GM12892 (cell line): ENCODE results near the gene VWA3B.

ENCODE experiments used
- DNase-seq: peaks from one replicate; pipeline ENCODE4 v3.0.0; 2011; ENCODE audit not compliant: insufficient read length
- FAIRE-seq: peaks from 2 replicates; lab custom pipeline; 2011; peaks lifted over from hg19 to GRCh38; lab: Jason Lieb, UNC
- POLR2A ChIP-seq: IDR thresholded peaks from 2 replicates; pipeline ENCODE4 v1.6.1; 2011; ENCODE audit warnings: low read depth, low read length, control low read depth
- POLR2AphosphoS5 ChIP-seq: IDR thresholded peaks from 2 replicates; pipeline ENCODE4 v1.6.1; 2011; ENCODE audit warnings: low read depth, low read length, control low read depth
- TAF1 ChIP-seq: IDR thresholded peaks from 2 replicates; pipeline ENCODE4 v1.6.1; 2011; ENCODE audit warnings: low read depth, mild to moderate bottlenecking, control low read depth, low read length, borderline replicate concordance

Gene VWA3B

DNA sequence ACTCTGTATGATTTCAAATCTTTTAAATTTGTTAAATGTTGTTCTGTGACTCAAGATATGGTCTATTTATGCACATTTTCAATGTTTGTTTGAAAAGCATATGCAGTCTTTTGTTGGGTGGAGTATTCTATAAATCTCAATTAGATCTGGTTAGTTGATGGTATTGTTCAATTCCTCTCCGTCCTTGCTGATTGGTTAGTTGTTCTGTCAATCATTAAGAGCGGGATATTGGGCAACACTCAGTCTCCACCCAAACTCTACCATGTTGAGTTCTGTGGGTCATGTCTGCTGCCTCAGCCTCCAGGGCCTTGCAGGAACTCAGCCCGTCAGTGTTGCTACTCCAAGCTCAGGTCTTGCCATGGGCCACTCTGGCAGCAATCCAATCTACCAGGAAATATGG lies 118.9 kb downstream of the VWA3B start:
- TF ChIP-seq TAF1 (no peak), POLR2A (no peak), POLR2AphosphoS5 (no peak)
- FAIRE-seq = no peak
- DNase-seq = no peak

DNA sequence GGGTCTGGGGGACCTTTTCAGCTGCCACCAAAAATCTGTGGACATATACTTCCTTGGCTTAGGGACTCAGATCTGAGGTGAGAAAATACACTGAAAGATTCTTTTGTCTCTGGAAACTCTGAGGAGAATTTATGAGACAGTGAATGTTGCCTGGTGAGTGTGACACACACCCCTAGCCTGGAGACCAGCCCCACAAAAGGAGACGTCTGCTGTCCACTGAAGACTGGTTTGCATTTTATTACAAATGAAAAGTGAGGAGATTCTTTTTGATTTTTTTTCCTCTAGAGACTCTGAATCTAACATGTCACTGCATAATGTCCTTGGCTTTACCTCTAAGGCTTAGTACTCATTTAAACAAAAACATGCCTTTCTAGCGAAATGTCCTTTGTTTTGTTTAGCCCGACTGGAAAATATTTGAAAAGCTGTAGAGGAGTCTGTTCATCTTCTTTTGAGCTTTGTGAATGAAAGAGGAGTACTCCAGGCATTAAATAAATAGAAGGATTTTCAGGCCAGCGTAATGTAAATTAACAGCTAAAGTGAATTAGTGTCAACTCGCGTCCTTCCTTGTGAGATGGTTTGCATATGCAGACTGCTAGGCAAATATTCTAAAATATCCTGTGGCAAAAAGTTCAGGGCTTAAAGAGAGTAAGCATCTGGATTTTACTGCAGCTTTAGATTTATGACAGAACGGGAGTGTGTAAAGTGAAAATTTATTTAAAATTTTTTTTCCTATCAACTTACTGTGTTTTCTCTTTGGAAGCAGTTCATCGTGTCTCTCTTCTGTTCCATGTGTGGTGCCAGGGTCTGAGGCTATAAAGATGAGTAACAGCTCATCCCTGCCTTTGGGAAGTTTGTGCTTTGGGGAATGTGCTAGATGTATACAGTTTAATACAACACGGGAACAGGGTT lies 125.4 kb downstream of the VWA3B start:
- TF ChIP-seq POLR2AphosphoS5 = no peak
- no peak for TF ChIP-seq TAF1
- no peak for TF ChIP-seq POLR2A
- FAIRE-seq (no peak), DNase-seq (no peak)

- no peak for TF ChIP-seq POLR2A
- no peak for TF ChIP-seq TAF1
- no peak for TF ChIP-seq POLR2AphosphoS5
- no peak for FAIRE-seq
Observed at GRCh38 chr2:98216616-98217015, 129.6 kb downstream of the VWA3B start.

DNA sequence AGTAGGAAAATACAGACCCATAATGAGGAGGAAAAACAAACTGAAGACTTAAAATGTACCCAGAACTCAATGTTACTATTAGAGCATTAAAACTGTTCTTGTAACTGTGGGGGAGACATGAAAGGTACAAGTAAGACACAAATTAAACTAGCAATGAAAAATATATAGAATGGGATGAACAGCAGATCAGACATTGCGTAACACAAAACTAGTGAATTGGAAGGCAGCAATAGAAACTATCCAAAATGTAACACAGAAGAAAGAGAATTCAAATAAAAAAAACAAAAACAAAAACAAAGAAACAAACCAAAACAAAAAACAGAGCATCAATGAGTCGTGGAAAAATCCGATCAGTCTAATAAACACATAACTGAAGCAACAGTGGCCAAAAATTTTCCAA lies 132.2 kb downstream of the VWA3B start:
- FAIRE-seq = no peak
- TF ChIP-seq TAF1 (no peak), POLR2AphosphoS5 (no peak), POLR2A (no peak)
- DNase-seq = no peak

More at GRCh38 chr2:98216616-98217015, 129.6 kb downstream of the VWA3B start:
- DNase-seq = no peak

GRCh38 chr2:98233941-98234340 lies 147.0 kb downstream of the VWA3B start:
- FAIRE-seq (no peak), DNase-seq (no peak)
- TF ChIP-seq POLR2A (no peak), POLR2AphosphoS5 (no peak), TAF1 (no peak)

- DNase-seq = no peak
- no peak for FAIRE-seq
- no peak for TF ChIP-seq TAF1
- TF ChIP-seq POLR2AphosphoS5 = no peak
- no peak for TF ChIP-seq POLR2A
Observed at GRCh38 chr2:98234776-98235175, 147.8 kb downstream of the VWA3B start.

DNA sequence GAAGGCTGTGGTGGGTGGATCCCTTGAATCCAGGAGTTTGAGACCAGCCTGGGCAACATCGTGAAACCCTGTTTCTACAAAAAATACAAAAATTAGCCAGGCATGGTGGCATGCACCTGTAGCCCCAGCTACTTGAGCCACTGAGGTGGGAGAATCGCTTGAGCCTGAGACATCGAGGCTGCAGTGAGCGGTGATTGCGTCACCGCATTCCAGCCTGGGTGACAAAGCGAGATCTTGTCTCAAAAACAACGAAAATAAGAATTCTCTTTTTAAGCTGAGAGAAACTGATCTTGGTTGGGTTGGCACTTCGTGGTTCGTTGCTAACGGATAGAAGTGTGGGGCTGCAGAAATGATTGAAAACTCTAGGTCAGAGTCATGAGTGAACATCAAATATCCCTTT lies 150.0 kb downstream of the VWA3B start:
- DNase-seq (no peak), FAIRE-seq (no peak)
- no peak for TF ChIP-seq POLR2AphosphoS5
- TF ChIP-seq TAF1 = no peak
- no peak for TF ChIP-seq POLR2A

- DNase-seq (no peak), FAIRE-seq (no peak)
- no peak for TF ChIP-seq POLR2AphosphoS5
- TF ChIP-seq POLR2A = no peak
- TF ChIP-seq TAF1 = no peak
Observed at GRCh38 chr2:98240786-98241398, 153.9 kb downstream of the VWA3B start.

DNA sequence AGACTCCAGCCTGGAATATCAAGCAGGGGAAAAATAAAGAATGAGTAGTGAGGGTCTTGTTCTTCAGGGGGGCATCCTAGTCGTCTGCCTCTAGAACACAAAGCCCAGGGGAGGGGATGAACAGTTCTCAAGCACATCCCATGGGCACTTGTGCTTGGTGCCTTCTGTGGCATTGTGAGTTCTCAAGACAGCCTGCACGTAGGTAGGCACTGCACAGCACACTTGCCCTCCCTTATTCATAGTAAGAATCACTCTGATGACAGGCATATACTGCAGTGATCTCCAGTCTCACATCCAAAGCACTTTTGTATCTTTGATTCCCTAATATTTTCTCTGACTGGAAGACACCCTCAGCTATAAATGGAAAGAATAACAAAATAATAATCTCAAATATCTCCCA lies 154.6 kb downstream of the VWA3B start:
- DNase-seq = no peak
- FAIRE-seq = no peak
- TF ChIP-seq POLR2AphosphoS5 (no peak), POLR2A (no peak), TAF1 (no peak)

DNA sequence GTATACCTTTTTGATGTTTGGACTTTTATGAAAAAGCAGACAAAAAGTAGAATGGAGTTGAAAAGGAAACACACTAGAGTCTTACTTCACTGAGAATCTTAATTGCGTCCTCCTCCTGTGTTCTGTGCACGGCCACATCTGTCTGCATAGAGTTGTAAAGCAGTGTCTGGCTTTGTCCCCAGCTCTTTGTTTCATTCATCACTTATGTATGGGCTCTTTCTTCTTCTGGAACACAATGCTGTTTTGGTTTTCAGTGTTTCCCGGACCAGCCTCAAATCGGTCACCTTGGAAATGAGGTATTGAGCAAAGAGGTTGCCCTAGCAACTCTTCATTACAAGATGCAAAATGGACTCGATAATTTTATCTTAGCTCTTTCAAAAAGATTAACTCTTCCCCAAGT lies 155.0 kb downstream of the VWA3B start:
- FAIRE-seq (no peak), DNase-seq (no peak)
- TF ChIP-seq TAF1 (no peak), POLR2A (no peak), POLR2AphosphoS5 (no peak)

DNA sequence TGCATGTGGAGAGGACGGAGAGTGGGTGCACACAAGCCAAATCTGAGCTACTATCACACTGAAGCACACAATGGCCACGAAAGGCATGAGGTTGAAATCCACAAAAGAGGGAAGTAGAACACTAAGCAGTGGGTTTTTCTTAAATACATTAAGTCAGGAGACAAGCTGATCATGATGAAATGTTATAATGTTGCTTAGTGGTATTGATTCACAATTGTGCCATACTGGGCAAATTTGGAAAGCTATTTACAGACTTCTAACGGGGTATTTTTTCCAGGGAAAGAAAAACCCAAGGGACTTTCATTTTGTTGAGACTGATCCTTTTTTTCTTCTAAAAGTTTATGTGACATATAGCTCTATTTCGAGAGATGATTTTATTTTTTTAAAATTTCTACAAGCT lies 158.5 kb downstream of the VWA3B start:
- FAIRE-seq (no peak), DNase-seq (no peak)
- no peak for TF ChIP-seq POLR2A
- no peak for TF ChIP-seq POLR2AphosphoS5

- TF ChIP-seq POLR2A (no peak), TAF1 (no peak), POLR2AphosphoS5 (no peak)
- DNase-seq (no peak), FAIRE-seq (no peak)
Observed at GRCh38 chr2:98247383-98247782, 160.4 kb downstream of the VWA3B start.
